HS-27A (cell line): ENCODE results near the gene TECPR2.
"Not testable (repeated sequence)": the region's sequence is repeated elsewhere in the genome, so short reads cannot be mapped to it uniquely, and the experiment has no call there.

ENCODE experiments used
- DNase-seq: peaks from one replicate; pipeline ENCODE4 v3.0.0-alpha.2; 2012; ENCODE audit warnings: low read depth, missing footprints

Gene TECPR2

GRCh38 chr14:102333795-102334705 lies 28.7 kb upstream of the TECPR2 start:
- DNase-seq: no peak

- DNase-seq: no peak
Measured at GRCh38 chr14:102335163-102335562, 27.6 kb upstream of the TECPR2 start.

- no peak for DNase-seq
Measured at GRCh38 chr14:102338724-102339123, 24.0 kb upstream of the TECPR2 start.

GRCh38 chr14:102341566-102341965 lies 21.2 kb upstream of the TECPR2 start:
- no peak for DNase-seq

GRCh38 chr14:102342238-102342637 lies 20.5 kb upstream of the TECPR2 start:
- no peak for DNase-seq

- DNase-seq: no peak
Measured at GRCh38 chr14:102344084-102344483, 18.7 kb upstream of the TECPR2 start.

- DNase-seq: no peak
Measured at GRCh38 chr14:102344485-102344884, 18.3 kb upstream of the TECPR2 start.

- DNase-seq: no peak
Measured at GRCh38 chr14:102345232-102345631, 17.5 kb upstream of the TECPR2 start.

- DNase-seq: no peak
Measured at GRCh38 chr14:102346645-102347044, 16.1 kb upstream of the TECPR2 start.

- DNase-seq: no peak
Measured at GRCh38 chr14:102348376-102348775, 14.4 kb upstream of the TECPR2 start.

GRCh38 chr14:102351023-102351422 lies 11.7 kb upstream of the TECPR2 start:
- DNase-seq: no peak

- DNase-seq: not testable (repeated sequence)
Measured at GRCh38 chr14:102351593-102351992, 11.1 kb upstream of the TECPR2 start.

- no peak for DNase-seq
Measured at GRCh38 chr14:102352213-102352612, 10.5 kb upstream of the TECPR2 start.

- no peak for DNase-seq
Measured at GRCh38 chr14:102353126-102353619, 9.6 kb upstream of the TECPR2 start.

- no peak for DNase-seq
Measured at GRCh38 chr14:102356280-102356679, 6.5 kb upstream of the TECPR2 start.

- DNase-seq: no peak
Measured at GRCh38 chr14:102359341-102359740, 3.4 kb upstream of the TECPR2 start.

- no peak for DNase-seq
Measured at GRCh38 chr14:102360388-102360787, 2.4 kb upstream of the TECPR2 start.

GRCh38 chr14:102362084-102362483 lies 657 bp upstream of the TECPR2 start:
- DNase-seq: no peak

- DNase-seq: no peak
Measured at GRCh38 chr14:102363182-102363943, 622 bp downstream of the TECPR2 start.

- DNase-seq: no peak
Measured at GRCh38 chr14:102370305-102370809, 7.6 kb downstream of the TECPR2 start.

GRCh38 chr14:102371361-102371760 lies 8.6 kb downstream of the TECPR2 start:
- no peak for DNase-seq

GRCh38 chr14:102373110-102373509 lies 10.4 kb downstream of the TECPR2 start:
- DNase-seq: no peak

- DNase-seq: no peak
Measured at GRCh38 chr14:102374264-102374663, 11.5 kb downstream of the TECPR2 start.
